ENCODE results near the gene RBX1.
A peak's percentile ranks its signal among the peaks of the same experiment; 100 is the strongest.

RBX1 gene

GRCh38 chr22:41003976-41004375, 52.8 kb downstream of the RBX1 start:
- Mint-ChIP-seq H3K36me3 (ENCODE audit: insufficient read depth) (peaks cover 2% of the 10 kb centered on the region), H3K27ac (ENCODE audit: low read depth) (no peak overlapping the region), H3K4me3 (no peak overlapping the region), H3K9me3 (no peaks in the 10 kb centered on the region), H3K27me3 (no peaks in the 10 kb centered on the region), H3K4me1 (no peaks in the 10 kb centered on the region)
- DNase-seq (ENCODE audit: low spot score in 2 of 2) (no peak), ATAC-seq (replicated peaks; ENCODE audit: extremely low read depth, poor library complexity, severe bottlenecking) (no peak)

DNA sequence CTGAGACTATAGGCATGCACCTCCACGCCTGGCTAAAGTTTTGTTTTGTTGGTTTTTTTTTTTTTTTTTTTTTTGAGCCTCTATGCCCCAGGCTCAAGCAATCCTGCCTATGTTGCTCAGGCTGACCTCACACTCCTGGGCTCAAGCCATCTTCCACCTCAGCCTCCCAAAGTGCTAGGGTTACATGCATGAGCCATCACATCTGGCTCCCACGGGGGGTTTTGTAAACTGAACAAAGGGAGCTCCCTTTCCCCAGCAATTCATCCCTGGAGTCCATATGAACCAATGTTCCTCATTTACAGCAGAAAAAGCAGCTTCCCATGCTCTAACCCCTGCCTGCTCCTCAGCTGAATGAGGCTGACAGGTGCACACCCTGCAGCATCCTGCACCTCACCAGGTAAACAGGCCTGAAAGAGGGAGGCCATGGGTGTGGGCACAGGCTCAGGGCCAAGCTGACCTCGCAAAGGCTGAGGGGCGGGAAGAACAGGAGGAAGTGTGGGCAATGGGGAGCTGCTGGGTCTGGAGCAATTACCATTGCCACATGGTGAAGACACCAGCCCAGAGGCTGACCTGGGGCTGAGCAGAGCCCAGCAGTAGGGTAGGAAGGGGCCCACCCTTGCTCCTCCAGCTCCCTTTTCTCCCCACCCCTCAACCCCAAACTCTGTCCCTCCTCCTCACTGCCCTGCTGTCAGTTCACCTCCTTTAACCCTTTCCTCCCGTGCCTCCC, 58.2 kb downstream of the RBX1 start:
- ATAC-seq (replicated peaks; ENCODE audit: extremely low read depth, poor library complexity, severe bottlenecking), result no peak
- H3K27ac Mint-ChIP-seq (ENCODE audit: low read depth), result no peak overlapping the region
- H3K9me3 Mint-ChIP-seq, result no peaks in the 10 kb centered on the region
- no peaks in the 10 kb centered on the region for H3K27me3 Mint-ChIP-seq
- H3K36me3 Mint-ChIP-seq (ENCODE audit: insufficient read depth), result peaks cover 1% of the 10 kb centered on the region
- H3K4me1 Mint-ChIP-seq, result no peaks in the 10 kb centered on the region
- DNase-seq (ENCODE audit: low spot score in 2 of 2), result no peak
- no peak overlapping the region for H3K4me3 Mint-ChIP-seq

DNA sequence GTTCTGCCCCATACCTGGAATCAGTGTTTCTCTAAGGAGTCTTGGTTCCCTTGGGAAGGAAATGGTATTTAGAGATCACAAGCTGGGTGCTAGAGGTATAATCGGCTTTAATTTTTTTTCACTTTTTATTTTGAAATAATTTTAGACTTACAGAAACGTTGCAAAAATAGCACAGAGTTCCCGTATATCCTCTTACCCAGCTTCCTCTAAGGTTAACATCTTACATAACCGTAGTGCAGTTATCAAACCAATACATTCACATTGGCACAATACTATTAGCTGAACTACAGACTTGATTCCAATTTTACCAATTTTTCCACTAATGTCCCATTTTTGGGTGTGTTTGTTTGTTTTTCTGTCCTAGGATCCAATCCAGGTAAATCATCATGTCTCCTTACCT, 63.8 kb downstream of the RBX1 start:
- no peak for ATAC-seq (replicated peaks; ENCODE audit: extremely low read depth, poor library complexity, severe bottlenecking)
- Mint-ChIP-seq H3K4me1 (peaks cover 1% of the 10 kb centered on the region), H3K27me3 (no peaks in the 10 kb centered on the region), H3K4me3 (no peak overlapping the region), H3K9me3 (no peaks in the 10 kb centered on the region), H3K36me3 (ENCODE audit: insufficient read depth) (peaks cover 1% of the 10 kb centered on the region), H3K27ac (ENCODE audit: low read depth) (no peak overlapping the region)
- no peak for DNase-seq (ENCODE audit: low spot score in 2 of 2)

DNA sequence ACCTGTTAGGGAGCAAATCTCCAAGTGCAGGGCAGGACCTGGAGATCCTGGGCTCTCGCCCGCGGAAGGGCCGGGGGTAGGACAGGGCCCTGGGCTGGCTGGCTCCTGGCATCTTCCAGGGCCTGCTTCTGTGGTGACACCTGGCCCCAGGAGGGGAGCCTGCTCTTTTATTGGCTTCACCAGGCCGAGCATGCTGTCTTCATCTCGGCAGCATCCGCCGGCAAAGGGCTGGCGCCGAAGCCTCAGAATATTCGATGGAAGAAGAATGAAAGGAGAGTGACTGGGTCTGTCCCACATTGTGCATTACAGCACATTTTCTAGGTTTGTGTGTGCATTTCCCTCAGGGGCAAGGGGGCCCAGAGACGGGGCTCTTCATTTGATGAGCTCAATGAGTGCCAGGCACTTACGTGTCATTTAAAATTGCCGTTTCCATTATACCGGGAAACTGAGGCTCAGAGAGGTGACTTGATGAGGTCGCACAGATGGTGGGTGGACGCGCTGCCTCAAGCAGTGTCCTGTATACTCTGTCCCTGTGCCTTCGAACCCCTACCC, 70.0 kb downstream of the RBX1 start:
- H3K4me1 Mint-ChIP-seq, result peaks cover 18% of the 10 kb centered on the region
- H3K27me3 Mint-ChIP-seq, result no peaks in the 10 kb centered on the region
- peak overlapping the region; percentile 88 for H3K27ac Mint-ChIP-seq (ENCODE audit: low read depth)
- ATAC-seq (replicated peaks; ENCODE audit: extremely low read depth, poor library complexity, severe bottlenecking) (no peak), DNase-seq (ENCODE audit: low spot score in 2 of 2) (no peak)
- H3K9me3 Mint-ChIP-seq, result no peaks in the 10 kb centered on the region
- H3K36me3 Mint-ChIP-seq (ENCODE audit: insufficient read depth), result peaks cover 5% of the 10 kb centered on the region
- peak overlapping the region; percentile 85 for H3K4me3 Mint-ChIP-seq

DNA sequence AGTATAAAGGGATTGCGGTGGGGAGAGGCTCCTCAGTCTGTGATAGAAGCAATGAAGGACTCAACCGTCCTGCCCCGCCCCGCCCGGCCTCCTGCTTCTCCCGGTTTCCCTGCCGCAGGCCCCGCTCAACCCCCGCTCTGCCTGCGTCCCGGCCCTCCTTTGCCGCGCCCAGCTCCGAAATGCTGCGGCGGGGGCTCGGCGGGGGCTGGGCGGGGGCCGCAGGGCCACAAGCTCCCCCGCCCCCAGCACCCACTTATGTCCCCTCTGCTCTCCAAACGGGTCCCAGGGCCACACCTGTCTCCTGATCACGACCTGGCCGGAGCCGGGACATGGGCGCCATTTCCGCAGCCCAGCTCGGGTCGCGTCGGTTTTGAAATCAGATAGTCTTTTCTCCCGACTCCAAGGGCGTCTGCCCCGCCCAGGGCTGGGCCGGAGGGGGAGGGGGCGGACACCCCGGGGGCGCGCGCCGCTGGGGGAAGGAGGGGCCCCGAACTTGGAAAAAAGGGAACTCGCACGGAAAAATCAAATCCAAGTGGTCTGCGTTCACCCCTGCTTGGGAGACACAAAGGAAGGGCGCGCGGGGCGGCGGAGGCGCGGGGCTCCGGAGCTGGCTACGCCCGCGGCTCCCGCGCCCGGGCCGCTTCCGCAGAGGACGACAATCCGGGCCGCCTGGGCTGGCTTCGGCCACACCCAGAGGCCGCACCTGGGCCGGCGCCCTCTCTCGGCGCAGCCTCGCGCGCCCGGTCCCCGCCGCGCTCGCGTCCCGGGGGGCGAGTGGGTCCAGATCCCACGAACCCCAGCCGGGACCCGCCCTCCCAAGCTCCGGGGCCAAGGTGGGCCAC, 70.7 kb downstream of the RBX1 start:
- no peaks in the 10 kb centered on the region for H3K27me3 Mint-ChIP-seq
- H3K9me3 Mint-ChIP-seq, result no peaks in the 10 kb centered on the region
- peak; percentile 15 to 25 for DNase-seq (ENCODE audit: low spot score in 2 of 2)
- H3K36me3 Mint-ChIP-seq (ENCODE audit: insufficient read depth), result peaks cover 5% of the 10 kb centered on the region
- H3K4me1 Mint-ChIP-seq, result peaks cover 18% of the 10 kb centered on the region
- peak; percentile 62 for ATAC-seq (replicated peaks; ENCODE audit: extremely low read depth, poor library complexity, severe bottlenecking)
- peak overlapping the region; percentile 88 for H3K27ac Mint-ChIP-seq (ENCODE audit: low read depth)
- H3K4me3 Mint-ChIP-seq, result peak overlapping the region; percentile 85

GRCh38 chr22:41022470-41023298, 71.5 kb downstream of the RBX1 start:
- peaks cover 5% of the 10 kb centered on the region for H3K36me3 Mint-ChIP-seq (ENCODE audit: insufficient read depth)
- peak; percentile 80 for ATAC-seq (replicated peaks; ENCODE audit: extremely low read depth, poor library complexity, severe bottlenecking)
- H3K27me3 Mint-ChIP-seq, result no peaks in the 10 kb centered on the region
- peak; percentile 58 to 65 for DNase-seq (ENCODE audit: low spot score in 2 of 2)
- H3K27ac Mint-ChIP-seq (ENCODE audit: low read depth), result peak overlapping the region; percentile 42
- H3K4me1 Mint-ChIP-seq, result peaks cover 18% of the 10 kb centered on the region
- H3K9me3 Mint-ChIP-seq, result no peaks in the 10 kb centered on the region
- H3K4me3 Mint-ChIP-seq, result peak overlapping the region; percentile 85
